GM12875 (cell line): ENCODE data around the gene TMEM236.

Experiments
- H3K4me3 ChIP-seq: one replicate; pipeline ENCODE4 v1.5.1; 2011; ENCODE audit warnings: low read depth, low read length, control low read depth
- CTCF ChIP-seq: IDR thresholded peaks from 2 replicates; pipeline ENCODE4 v1.5.1; 2011; ENCODE audit warnings: low read depth, mild to moderate bottlenecking, control low read depth, inconsistent platforms, low read length, moderate library complexity, borderline replicate concordance; ENCODE audit not compliant: insufficient read depth

The TMEM236 gene

GRCh38 chr10:17817790-17818189 lies 65.8 kb downstream of the TMEM236 start:
- H3K4me3 ChIP-seq: no peak overlapping the region
- no peak for TF ChIP-seq CTCF

- no peak for TF ChIP-seq CTCF
- no peak overlapping the region for H3K4me3 ChIP-seq
Measured at GRCh38 chr10:17819836-17820235, 67.8 kb downstream of the TMEM236 start.

- no peak overlapping the region for H3K4me3 ChIP-seq
- TF ChIP-seq CTCF: no peak
Measured at GRCh38 chr10:17820943-17821342, 68.9 kb downstream of the TMEM236 start.

- H3K4me3 ChIP-seq: no peak overlapping the region
- no peak for TF ChIP-seq CTCF
Measured at GRCh38 chr10:17821893-17822292, 69.9 kb downstream of the TMEM236 start.

GRCh38 chr10:17831341-17831740 lies 79.3 kb downstream of the TMEM236 start:
- TF ChIP-seq CTCF: no peak
- H3K4me3 ChIP-seq: no peak overlapping the region

GRCh38 chr10:17831896-17832295 lies 79.9 kb downstream of the TMEM236 start:
- TF ChIP-seq CTCF: no peak
- no peak overlapping the region for H3K4me3 ChIP-seq

- no peak overlapping the region for H3K4me3 ChIP-seq
- no peak for TF ChIP-seq CTCF
Measured at GRCh38 chr10:17833656-17834055, 81.7 kb downstream of the TMEM236 start.
